Neural progenitor cell (in vitro differentiated cells): ENCODE results near the gene INHBC. TPM values are rescaled to one million over a fixed set of nuclear protein-coding genes. Genes with fewer than 3 reads are reported as not detected.

Experiments used
- DNase-seq: peaks from one replicate; pipeline ENCODE4 v3.0.0-alpha.2; 2016; ENCODE audit warnings: low spot score
- H2AFZ ChIP-seq: fragments of 200-600 bp; sonication (generic); replicated peaks from 2 replicates; pipeline ENCODE4 v1.6.1; 2016; ENCODE audit warnings: antibody characterized with exemption
- H3F3A ChIP-seq: fragments of 200-600 bp; sonication (generic); 2 replicates; pipeline ENCODE4 v1.6.1; 2016; ENCODE audit warnings: antibody characterized with exemption, low read depth
- H3K27ac ChIP-seq: fragments of 200-600 bp; sonication (generic); 2 replicates; pipeline ENCODE4 v1.5.1; 2016; ENCODE audit warnings: mild to moderate bottlenecking
- H3K27me3 ChIP-seq: fragments of 200-600 bp; sonication (generic); 2 replicates; pipeline ENCODE4 v1.6.1; 2016; ENCODE audit warnings: mild to moderate bottlenecking, moderate library complexity
- H3K36me3 ChIP-seq: fragments of 200-600 bp; sonication (generic); 2 replicates; pipeline ENCODE4 v1.5.1; 2016
- H3K4me1 ChIP-seq: fragments of 200-600 bp; sonication (generic); 2 replicates; pipeline ENCODE4 v1.6.1; 2016; ENCODE audit warnings: mixed run types
- H3K4me2 ChIP-seq: fragments of 200-600 bp; sonication (generic); 2 replicates; pipeline ENCODE4 v1.6.1; 2016
- H3K4me3 ChIP-seq: fragments of 200-600 bp; sonication (generic); 2 replicates; pipeline ENCODE4 v1.5.1; 2016
- H3K79me2 ChIP-seq: fragments of 200-600 bp; sonication (generic); 2 replicates; pipeline ENCODE4 v1.6.1; 2016; ENCODE audit warnings: low read depth
- H3K9ac ChIP-seq: fragments of 200-600 bp; sonication (generic); 2 replicates; pipeline ENCODE4 v1.6.1; 2016
- H3K9me3 ChIP-seq: fragments of 200-600 bp; sonication (generic); 2 replicates; pipeline ENCODE4 v1.5.1; 2016; ENCODE audit warnings: low read depth
- H4K20me1 ChIP-seq: fragments of 200-600 bp; sonication (generic); 2 replicates; pipeline ENCODE4 v1.6.1; 2016; ENCODE audit warnings: low read depth
- H3K27ac Mint-ChIP-seq: 3 replicates; pipeline ENCODE4 v1.8.0; 2021; ENCODE audit warnings: mixed read lengths
- H3K27me3 Mint-ChIP-seq: 2 replicates; pipeline ENCODE4 v1.8.0; 2022; ENCODE audit warnings: low read depth, mild to moderate bottlenecking, inconsistent platforms, moderate library complexity, mixed read lengths; ENCODE audit not compliant: insufficient read depth
- H3K36me3 Mint-ChIP-seq: 3 replicates; pipeline ENCODE4 v1.8.0; 2021; ENCODE audit warnings: mixed read lengths
- H3K4me1 Mint-ChIP-seq: 3 replicates; pipeline ENCODE4 v1.8.0; 2021; ENCODE audit warnings: mixed read lengths
- H3K4me3 Mint-ChIP-seq: 3 replicates; pipeline ENCODE4 v1.8.0; 2021; ENCODE audit warnings: mild to moderate bottlenecking, moderate library complexity, mixed read lengths
- H3K9me3 Mint-ChIP-seq: 3 replicates; pipeline ENCODE4 v1.8.0; 2020; ENCODE audit warnings: mixed read lengths
- EZH2 ChIP-seq: fragments of 200-600 bp; sonication (generic); IDR thresholded peaks from 2 replicates; pipeline ENCODE4 v1.6.1; 2017; ENCODE audit warnings: antibody characterized with exemption, mild to moderate bottlenecking, moderate library complexity
- EZH2phosphoT487 ChIP-seq: fragments of 200-600 bp; sonication (generic); IDR thresholded peaks from 2 replicates; pipeline ENCODE4 v1.6.1; 2017; ENCODE audit warnings: antibody characterized with exemption
- total RNA-seq: library from RNA; depleted of rRNA; stranded (reverse); fragments of >200 nt; gene quantifications from 2 replicates; pipeline ENCODE4 v1.2.3, GENCODE V29; 2015; ENCODE audit warnings: low replicate concordance
- TF ChIP-seq, protein P1 (sequence below): fragments of 200-600 bp; sonication (generic); IDR thresholded peaks from 2 replicates; pipeline ENCODE4 v1.5.1; 2017; ENCODE audit warnings: antibody characterized with exemption, mild to moderate bottlenecking

The INHBC gene
- total RNA-seq, 1 donor from 2014 or later: not detected

DNA sequence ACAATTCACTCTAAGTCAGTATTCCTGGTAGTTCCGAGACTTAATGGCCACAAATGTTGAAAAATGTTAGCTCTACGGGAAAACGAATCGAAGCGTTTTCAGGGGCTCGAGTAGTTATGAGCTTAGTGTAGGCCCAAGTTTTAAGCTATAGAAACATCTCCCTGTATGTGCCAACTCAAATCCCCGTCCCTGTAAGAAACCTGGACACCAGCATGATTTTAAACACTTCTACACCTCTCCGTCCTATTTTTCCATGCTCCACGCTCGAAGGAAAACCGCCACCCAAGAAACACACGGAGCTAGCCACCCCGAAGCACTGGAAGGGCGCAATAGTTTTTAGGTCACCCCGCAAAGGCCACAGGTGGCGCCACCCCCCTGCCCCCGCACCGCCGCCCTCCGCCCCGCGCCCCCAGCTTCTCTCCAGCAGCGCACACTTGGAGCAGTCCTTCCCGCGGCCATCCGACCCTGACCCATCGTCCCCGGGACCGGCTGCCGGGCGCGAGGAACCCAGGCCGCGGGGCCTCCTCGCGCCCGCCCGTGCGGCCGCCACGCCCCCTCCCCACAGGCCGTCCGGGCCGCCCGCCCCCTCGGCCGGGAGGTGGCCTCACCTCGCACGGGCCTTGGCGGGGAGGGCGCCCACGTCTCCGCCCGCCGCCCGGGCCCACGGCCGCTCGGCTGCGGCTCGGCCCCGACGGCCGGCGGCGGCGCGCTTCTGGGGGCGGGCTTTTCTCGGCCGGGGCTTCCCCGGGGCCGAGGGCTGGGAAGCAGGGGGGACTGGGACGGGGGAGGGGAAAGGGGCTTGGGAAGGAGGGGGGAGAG is 4.3 kb upstream of the INHBC start:
- no peaks in the 10 kb centered on the region for H3K36me3 ChIP-seq
- peak overlapping the region; percentile 98 for H3K4me3 Mint-ChIP-seq
- no peaks in the 10 kb centered on the region for H3K27me3 ChIP-seq
- peaks cover 48% of the 10 kb centered on the region for H3K79me2 ChIP-seq
- H3K4me1 ChIP-seq: peaks cover 11% of the 10 kb centered on the region
- peaks cover 4% of the 10 kb centered on the region for H4K20me1 ChIP-seq
- peaks cover 11% of the 10 kb centered on the region for H3K36me3 Mint-ChIP-seq
- H3K27ac ChIP-seq: peak overlapping the region; percentile 74
- H3K27me3 Mint-ChIP-seq: peaks cover 4% of the 10 kb centered on the region
- no peaks in the 10 kb centered on the region for H3K9me3 Mint-ChIP-seq
- DNase-seq: no peak
- H3K4me3 ChIP-seq: peak overlapping the region; percentile 64
- H3K9ac ChIP-seq: peak overlapping the region; percentile 58
- peaks cover 30% of the 10 kb centered on the region for H3K4me1 Mint-ChIP-seq
- TF ChIP-seq, protein P1, sequence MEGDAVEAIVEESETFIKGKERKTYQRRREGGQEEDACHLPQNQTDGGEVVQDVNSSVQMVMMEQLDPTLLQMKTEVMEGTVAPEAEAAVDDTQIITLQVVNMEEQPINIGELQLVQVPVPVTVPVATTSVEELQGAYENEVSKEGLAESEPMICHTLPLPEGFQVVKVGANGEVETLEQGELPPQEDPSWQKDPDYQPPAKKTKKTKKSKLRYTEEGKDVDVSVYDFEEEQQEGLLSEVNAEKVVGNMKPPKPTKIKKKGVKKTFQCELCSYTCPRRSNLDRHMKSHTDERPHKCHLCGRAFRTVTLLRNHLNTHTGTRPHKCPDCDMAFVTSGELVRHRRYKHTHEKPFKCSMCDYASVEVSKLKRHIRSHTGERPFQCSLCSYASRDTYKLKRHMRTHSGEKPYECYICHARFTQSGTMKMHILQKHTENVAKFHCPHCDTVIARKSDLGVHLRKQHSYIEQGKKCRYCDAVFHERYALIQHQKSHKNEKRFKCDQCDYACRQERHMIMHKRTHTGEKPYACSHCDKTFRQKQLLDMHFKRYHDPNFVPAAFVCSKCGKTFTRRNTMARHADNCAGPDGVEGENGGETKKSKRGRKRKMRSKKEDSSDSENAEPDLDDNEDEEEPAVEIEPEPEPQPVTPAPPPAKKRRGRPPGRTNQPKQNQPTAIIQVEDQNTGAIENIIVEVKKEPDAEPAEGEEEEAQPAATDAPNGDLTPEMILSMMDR: peak; percentile 35
- no peak for TF ChIP-seq EZH2phosphoT487
- H3K27ac Mint-ChIP-seq: peak overlapping the region; percentile 99
- H3K4me2 ChIP-seq: peak overlapping the region; percentile 93
- no peaks in the 10 kb centered on the region for H3K9me3 ChIP-seq
- H2AFZ ChIP-seq: peak overlapping the region; percentile 15
- H3F3A ChIP-seq: peaks cover 24% of the 10 kb centered on the region

DNA sequence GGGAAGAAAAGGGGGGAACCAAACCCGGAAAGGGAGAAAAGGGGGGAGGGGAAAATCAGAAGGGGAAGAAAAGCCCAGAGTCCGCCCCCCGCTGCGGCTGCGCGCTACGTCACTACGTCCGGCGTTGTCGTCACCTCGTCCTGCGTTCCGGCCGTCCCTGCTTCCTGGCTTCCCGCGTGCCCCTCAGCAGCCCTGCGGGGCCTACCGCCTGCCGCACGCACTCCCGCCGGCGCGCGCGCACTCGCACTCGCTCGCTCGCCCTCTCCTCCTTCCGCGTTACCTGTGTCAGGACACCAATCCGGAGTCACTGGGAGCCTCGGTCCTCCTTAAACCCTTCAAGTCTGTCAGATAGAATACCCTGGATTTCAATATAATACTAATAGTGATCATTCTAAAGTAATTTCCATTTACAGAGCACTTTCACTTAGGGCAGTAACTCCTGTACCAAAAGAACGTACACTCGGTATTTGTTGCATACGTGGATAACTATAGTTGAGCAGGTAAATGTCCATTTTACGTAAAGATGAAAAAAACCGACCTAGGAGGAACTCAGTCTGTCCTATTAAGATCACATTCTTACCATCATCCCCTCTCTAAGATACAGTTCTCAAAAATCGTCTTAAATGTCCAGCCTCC is 3.5 kb upstream of the INHBC start, which contains the start of gene R3HDM2:
Gene R3HDM2, minus strand, starts transcription at position 113 of the 636 bp plus-strand sequence. CDS start 120,615 bp downstream, outside the sequence.
- H3K27me3 ChIP-seq: no peaks in the 10 kb centered on the region
- peaks cover 24% of the 10 kb centered on the region for H3F3A ChIP-seq
- H3K27me3 Mint-ChIP-seq: peaks cover 4% of the 10 kb centered on the region
- peaks cover 11% of the 10 kb centered on the region for H3K4me1 ChIP-seq
- H3K4me2 ChIP-seq: peak within 1 kb of the TSS; percentile 93
- H3K4me3 ChIP-seq: peak within 1 kb of the TSS; percentile 64
- H3K4me1 Mint-ChIP-seq: peaks cover 30% of the 10 kb centered on the region
- H3K9me3 ChIP-seq: no peaks in the 10 kb centered on the region
- peaks cover 42% of the 10 kb centered on the region for H3K79me2 ChIP-seq
- TF ChIP-seq EZH2phosphoT487 (no peak), EZH2 (no peak)
- TF ChIP-seq, protein P1: no peak
- peak within 1 kb of the TSS; percentile 58 for H3K9ac ChIP-seq
- H2AFZ ChIP-seq: peak within 1 kb of the TSS; percentile 34
- H3K36me3 Mint-ChIP-seq: peaks cover 8% of the 10 kb centered on the region
- peak within 1 kb of the TSS; percentile 98 for H3K4me3 Mint-ChIP-seq
- peaks cover 4% of the 10 kb centered on the region for H4K20me1 ChIP-seq
- peak within 1 kb of the TSS; percentile 74 for H3K27ac ChIP-seq
- H3K9me3 Mint-ChIP-seq: no peaks in the 10 kb centered on the region
- peak; percentile 95 for DNase-seq
- H3K36me3 ChIP-seq: no peaks in the 10 kb centered on the region
- H3K27ac Mint-ChIP-seq: peak within 1 kb of the TSS; percentile 99

DNA sequence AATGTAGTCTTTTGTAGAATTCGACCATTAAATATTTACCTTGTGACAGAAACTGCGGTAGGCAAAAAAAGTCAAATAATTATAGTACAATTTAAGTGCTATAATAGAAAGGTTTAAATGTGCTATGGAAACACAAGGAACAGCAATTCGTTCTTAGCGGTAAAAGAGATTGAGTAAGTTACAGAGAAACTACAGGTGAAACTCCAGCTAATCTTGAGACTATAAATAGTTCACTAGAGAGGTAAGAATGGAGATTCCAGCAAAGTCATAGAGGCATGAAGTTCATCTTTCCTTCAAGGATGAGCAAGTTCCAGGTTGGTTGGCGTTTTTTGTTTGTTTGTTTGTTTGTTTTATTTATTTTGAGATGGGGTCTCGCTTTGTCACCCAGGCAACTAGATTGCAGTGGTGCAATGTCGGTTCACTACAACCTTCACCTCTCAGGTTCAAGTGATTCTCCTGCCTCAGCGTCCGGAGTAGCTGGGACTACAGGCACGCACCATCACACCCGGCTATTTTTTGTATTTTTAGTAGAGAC is 2.9 kb upstream of the INHBC start:
- Histone ChIP-seq H3K36me3 (no peaks in the 10 kb centered on the region), H3K9ac (no peak overlapping the region), H3K4me1 (peaks cover 11% of the 10 kb centered on the region), H3K27ac (no peak overlapping the region), H3K79me2 (peaks cover 35% of the 10 kb centered on the region), H4K20me1 (peaks cover 4% of the 10 kb centered on the region), H3K27me3 (no peaks in the 10 kb centered on the region), H3K4me2 (peak overlapping the region; percentile 93), H3K4me3 (peak overlapping the region; percentile 64), H2AFZ (peak overlapping the region; percentile 34), H3K9me3 (no peaks in the 10 kb centered on the region), H3F3A (peaks cover 24% of the 10 kb centered on the region)
- H3K27me3 Mint-ChIP-seq: peaks cover 5% of the 10 kb centered on the region
- peaks cover 3% of the 10 kb centered on the region for H3K36me3 Mint-ChIP-seq
- peak overlapping the region; percentile 93 for H3K27ac Mint-ChIP-seq
- H3K4me3 Mint-ChIP-seq: peak overlapping the region; percentile 96
- H3K9me3 Mint-ChIP-seq: no peaks in the 10 kb centered on the region
- DNase-seq: no peak
- TF ChIP-seq, protein P1: no peak
- no peak for TF ChIP-seq EZH2phosphoT487
- no peak for TF ChIP-seq EZH2
- peaks cover 30% of the 10 kb centered on the region for H3K4me1 Mint-ChIP-seq
